Femur (tissue), 1 donor: Measurements from ENCODE around the gene FARP1.

Source experiments
- DNase-seq: peaks from one replicate; pipeline ENCODE4 v3.0.0-alpha.2; 2017

The FARP1 gene

GRCh38 chr13:98134901-98135300 is 8.0 kb upstream of the FARP1 start:
- DNase-seq, result no peak

DNA sequence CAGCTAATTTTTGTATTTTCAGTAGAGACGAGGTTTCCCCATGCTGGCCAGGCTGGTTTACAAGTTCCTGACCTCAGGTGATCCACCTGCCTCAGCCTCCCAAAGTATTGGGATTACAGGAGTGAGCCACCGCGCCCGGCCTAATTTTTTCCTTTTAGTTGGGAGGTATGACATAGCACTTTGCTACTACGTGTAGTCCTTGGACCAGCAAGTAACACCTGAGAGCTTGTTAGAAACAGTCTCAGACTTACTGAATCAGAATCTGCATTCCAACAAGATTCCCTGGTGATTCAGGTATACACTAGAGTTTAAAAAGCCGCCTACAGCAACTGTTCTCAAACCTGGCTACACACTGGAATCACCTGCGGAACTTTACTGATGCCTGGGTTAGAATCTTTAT is 1.8 kb upstream of the FARP1 start:
- DNase-seq, result no peak

- peak; percentile 50 for DNase-seq
Observed at GRCh38 chr13:98141509-98142379, 1.1 kb upstream of the FARP1 start.

DNA sequence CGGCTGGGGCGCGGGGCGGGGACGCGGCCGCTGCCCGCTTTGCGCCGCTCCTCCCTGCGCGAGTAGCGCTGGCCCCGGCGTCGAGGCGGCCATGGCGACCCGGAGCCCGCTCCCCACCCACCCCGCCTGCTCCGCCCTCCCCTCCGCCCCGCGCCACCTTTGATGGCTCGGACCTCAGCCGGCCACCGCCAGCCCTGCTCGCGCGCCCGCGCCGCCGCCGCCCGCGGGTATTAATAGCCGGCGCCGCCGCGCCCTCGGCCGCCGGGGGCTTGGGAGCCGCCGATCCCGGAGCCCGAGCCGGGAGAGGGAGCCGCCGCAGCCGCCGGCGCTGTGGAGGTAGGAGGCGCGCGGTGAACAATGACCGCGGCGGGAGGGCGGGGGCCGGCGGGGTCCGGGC is 261 bp downstream of the FARP1 start:
- no peak for DNase-seq

DNA sequence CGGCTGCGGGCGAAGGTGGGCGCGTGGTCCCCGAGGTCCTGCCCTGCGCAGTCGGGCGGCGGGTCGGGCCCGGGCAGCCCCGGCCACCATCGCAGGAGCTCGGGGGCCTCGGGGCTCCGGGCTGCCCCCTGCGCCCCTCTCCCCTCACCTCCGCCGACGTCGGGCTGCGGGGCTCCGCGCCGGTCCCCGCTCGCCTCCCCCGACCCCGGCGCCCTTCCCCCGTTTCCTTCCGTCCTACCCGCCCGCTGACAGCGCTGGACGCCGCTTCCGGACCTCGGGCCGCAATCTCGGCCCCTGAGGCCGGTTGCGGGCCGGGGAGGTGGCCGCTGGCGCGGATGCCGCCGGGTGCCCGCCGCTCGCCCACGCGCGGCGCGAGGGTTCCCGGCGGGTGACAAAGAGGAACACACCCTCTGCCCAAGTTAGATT is 720 bp downstream of the FARP1 start:
- DNase-seq, result peak; percentile 50

GRCh38 chr13:98144027-98144741 is 1.3 kb downstream of the FARP1 start:
- peak; percentile 64 for DNase-seq

- peak; percentile 35 for DNase-seq
Observed at GRCh38 chr13:98144801-98145350, 2.0 kb downstream of the FARP1 start.

DNA sequence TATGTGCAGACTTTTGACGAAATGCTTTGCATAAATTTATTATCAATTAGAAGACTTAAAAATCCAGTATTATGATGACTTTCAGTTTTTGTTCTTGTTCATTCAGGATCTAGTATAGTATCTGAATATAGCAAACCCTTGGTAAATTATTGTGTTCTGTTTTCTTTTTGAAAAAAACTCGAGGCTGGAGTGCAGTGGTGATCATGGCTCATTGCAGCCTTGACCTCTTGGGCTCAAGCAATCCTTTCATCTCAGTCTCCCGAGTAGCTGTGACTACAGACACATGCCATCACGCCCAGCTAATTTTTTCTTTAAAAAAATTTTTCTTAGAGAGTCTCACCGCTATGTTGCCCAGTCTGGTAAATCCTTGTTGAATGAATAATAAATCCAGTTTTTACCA is 4.6 kb downstream of the FARP1 start:
- DNase-seq, result no peak

GRCh38 chr13:98150832-98151479 is 8.1 kb downstream of the FARP1 start:
- no peak for DNase-seq

- DNase-seq, result no peak
Observed at GRCh38 chr13:98155475-98156109, 12.7 kb downstream of the FARP1 start.

GRCh38 chr13:98156259-98156658 is 13.4 kb downstream of the FARP1 start:
- no peak for DNase-seq

GRCh38 chr13:98157188-98157587 is 14.3 kb downstream of the FARP1 start:
- DNase-seq, result no peak

GRCh38 chr13:98157609-98158008 is 14.7 kb downstream of the FARP1 start:
- DNase-seq, result no peak

GRCh38 chr13:98158172-98158899 is 15.4 kb downstream of the FARP1 start:
- DNase-seq, result peak; percentile 54

DNA sequence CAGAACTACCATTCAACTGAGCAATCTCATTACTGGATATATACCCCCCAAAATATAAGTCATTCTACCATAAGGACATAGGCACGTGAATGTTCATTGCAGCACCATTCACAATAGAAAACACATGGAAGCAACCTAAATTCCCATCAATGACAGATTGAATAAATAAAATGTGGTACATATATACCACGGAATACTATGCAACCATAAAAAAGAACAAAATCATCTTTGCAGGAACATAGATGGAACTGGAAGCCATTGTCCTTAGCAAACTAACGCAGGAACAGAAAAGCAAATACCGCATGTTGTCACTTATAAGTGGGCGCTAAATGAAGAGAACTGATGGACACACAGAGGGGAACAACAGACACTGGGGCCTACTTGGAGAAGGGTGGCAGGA is 20.0 kb downstream of the FARP1 start:
- no peak for DNase-seq

DNA sequence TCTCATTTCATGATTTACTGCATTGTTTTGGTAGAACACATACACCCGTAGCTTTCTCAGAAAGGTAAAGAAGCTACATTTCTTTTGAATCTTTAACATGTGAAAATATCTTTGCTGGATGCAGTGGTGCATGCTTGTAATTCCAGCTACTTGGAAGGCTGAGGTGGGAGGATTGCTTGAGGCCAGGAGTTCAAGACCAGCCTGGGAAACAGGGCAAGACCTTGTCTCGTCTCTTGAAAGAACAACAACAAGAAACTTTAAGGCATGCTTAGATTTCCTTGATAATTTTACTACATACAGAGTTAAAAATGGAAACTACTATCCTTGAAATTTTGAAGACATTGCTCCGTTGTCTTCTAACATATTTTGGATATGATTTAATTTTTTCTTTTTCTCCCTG is 26.4 kb downstream of the FARP1 start:
- DNase-seq, result no peak

GRCh38 chr13:98171900-98172589 is 29.2 kb downstream of the FARP1 start:
- peak; percentile 55 for DNase-seq

DNA sequence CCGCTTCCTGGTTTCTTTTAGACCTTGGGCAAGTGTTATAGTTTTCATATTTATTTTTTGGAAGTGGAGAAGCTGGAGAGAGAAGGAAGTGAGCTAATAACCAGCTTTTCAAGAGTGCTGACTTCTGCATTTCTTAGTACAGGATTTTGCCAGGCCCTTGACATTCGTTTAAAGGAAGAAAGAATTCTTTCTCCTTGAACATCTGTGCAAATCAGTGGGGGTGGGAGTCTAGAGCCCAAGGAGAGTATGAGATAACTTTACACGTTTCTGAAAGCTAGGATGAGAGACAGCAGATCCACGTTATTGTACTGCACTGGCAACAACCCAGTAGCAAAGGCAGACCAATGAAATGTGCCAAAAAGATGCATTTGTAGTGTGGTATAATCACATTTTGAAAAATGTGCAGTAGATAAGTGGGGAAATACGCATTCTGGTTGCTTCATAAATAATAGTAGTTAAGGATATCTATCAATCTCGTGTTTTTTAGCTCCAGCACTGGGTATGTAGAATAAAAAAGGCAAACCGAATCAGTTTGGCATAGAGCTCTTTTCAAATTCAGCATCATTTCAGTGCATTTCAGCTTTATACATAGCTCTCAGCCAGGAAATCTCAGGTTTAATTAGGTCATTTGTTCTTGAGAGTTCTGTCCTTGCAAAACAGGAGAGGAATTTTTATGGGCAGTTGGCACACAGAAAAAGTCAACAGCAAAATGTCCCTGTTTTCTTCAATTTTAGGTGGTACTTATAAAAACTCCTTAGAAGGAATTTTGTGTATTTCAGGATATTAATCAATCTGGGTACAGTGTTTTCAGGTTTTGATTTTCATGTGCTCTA is 29.9 kb downstream of the FARP1 start:
- no peak for DNase-seq

DNA sequence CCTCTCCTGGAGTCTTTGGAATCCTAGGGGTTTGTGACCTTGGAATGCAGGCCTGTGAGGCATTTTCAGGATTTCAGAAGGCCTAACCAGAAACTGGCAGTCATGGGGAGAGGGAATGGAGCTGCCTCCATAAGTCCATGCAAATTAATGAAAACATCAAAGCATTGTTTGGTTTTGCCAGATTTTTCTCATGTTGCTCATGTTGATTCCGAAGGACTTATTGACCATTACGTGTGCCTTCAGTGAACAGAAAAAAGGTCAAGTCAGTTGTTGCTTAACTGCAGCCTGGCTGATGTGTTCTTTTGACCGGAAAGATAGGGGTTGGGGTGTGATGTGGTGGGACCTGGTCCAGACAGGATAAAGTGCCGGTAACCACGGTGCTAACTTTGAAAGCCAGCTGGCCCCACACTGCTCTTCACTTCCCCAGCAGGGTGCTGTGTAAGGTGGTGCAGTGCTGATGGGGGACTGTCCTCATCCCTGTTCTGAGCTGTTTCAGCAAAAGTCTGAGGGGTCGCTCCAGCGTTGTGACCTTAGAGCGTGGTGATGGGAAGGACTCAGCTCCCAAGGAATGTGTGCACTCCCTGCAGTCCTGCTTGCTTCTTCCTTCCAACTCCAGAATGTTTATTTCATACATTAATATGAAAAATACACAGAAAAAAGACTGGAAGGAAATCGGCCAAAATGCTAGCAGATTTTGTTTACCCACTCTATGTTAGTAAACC is 30.7 kb downstream of the FARP1 start:
- no peak for DNase-seq

GRCh38 chr13:98174307-98174706 is 31.4 kb downstream of the FARP1 start:
- no peak for DNase-seq
